Panc1 (cell line): Measurements from ENCODE around the gene DENND2D. TPM values are rescaled to one million over a fixed set of nuclear protein-coding genes. Genes with fewer than 3 reads are reported as not detected.

Experiments
- total RNA-seq: library from RNA; stranded (reverse); gene quantifications from one replicate; pipeline ENCODE4 v1.2.1, GENCODE V29; 2021; ENCODE audit not compliant: unreplicated experiment

DENND2D gene
- total RNA-seq, 1 experiment from 2014 or later: 10.4 TPM

Other genes with a start within 250 kb of the DENND2D start
- 34.1 TPM for gene LRIF1, start 236.7 kb downstream of the DENND2D start, total RNA-seq
- gene DRAM2, start 60.6 kb downstream of the DENND2D start, total RNA-seq: 15.7 TPM
- gene CEPT1, start 60.4 kb downstream of the DENND2D start, total RNA-seq: 21.9 TPM
- 0.77 TPM for gene CHI3L2, start 27.1 kb upstream of the DENND2D start, total RNA-seq
- not detected for gene CHIA, start 90.2 kb upstream of the DENND2D start, total RNA-seq
- gene OVGP1, start 227.1 kb upstream of the DENND2D start, total RNA-seq: 0.98 TPM
- 49.9 TPM for gene WDR77, start 248.6 kb upstream of the DENND2D start, total RNA-seq
- 178 TPM for gene ATP5PB, start 248.8 kb upstream of the DENND2D start, total RNA-seq